HepG2 (cell line): ENCODE results near the gene PLXNC1. TPM values are rescaled to one million over a fixed set of nuclear protein-coding genes. Genes with fewer than 3 reads are reported as not detected.
A peak's percentile ranks its signal among the peaks of the same experiment; 100 is the strongest.

ENCODE experiments used
- CBX1 ChIP-seq: IDR thresholded peaks from one replicate; pipeline ENCODE4 v1.6.1; 2016; ENCODE audit warnings: antibody characterized with exemption, low read depth
- ISX ChIP-seq: sonication (generic); formaldehyde crosslinking; conservative IDR thresholded peaks from 2 replicates; pipeline ENCODE4 v1.5.0; 2020; ENCODE audit warnings: missing genetic modification reagents
- MLXIP ChIP-seq: sonication (generic); formaldehyde crosslinking; IDR thresholded peaks from 2 replicates; pipeline ENCODE4 v1.9.0; 2021; ENCODE audit warnings: missing genetic modification reagents, borderline replicate concordance
- NCOA5 ChIP-seq: sonication (generic); formaldehyde crosslinking; IDR thresholded peaks from 2 replicates; pipeline ENCODE4 v1.4.0; 2020; ENCODE audit warnings: missing genetic modification reagents
- NFYB ChIP-seq: sonication (generic); formaldehyde crosslinking; IDR thresholded peaks from 2 replicates; pipeline ENCODE4 v1.4.0; 2020; ENCODE audit warnings: missing genetic modification reagents
- POGK ChIP-seq: sonication (generic); formaldehyde crosslinking; conservative IDR thresholded peaks from 2 replicates; pipeline ENCODE4 v1.8.0; 2022; ENCODE audit warnings: mild to moderate bottlenecking, moderate library complexity, missing genetic modification reagents
- RBFOX2 ChIP-seq: fragments of 200-400 bp; formaldehyde crosslinking; IDR thresholded peaks from 2 replicates; pipeline ENCODE4 v1.6.1; 2017; ENCODE audit warnings: low read depth, mild to moderate bottlenecking, low read length
- SMAD3 ChIP-seq: sonication (generic); formaldehyde crosslinking; IDR thresholded peaks from 2 replicates; pipeline ENCODE4 v1.4.0; 2020; ENCODE audit warnings: missing genetic modification reagents
- SOX5 ChIP-seq: IDR thresholded peaks from 2 replicates; pipeline ENCODE4 v1.6.1; 2016; ENCODE audit warnings: borderline replicate concordance
- SRF ChIP-seq: IDR thresholded peaks from 2 replicates; pipeline ENCODE4 v1.6.1; 2011; ENCODE audit warnings: mild to moderate bottlenecking, low read depth, low read length, moderate library complexity
- XBP1 ChIP-seq: sonication (generic); formaldehyde crosslinking; IDR thresholded peaks from 2 replicates; pipeline ENCODE4 v1.5.0; 2020; ENCODE audit warnings: missing genetic modification reagents
- ZHX2 ChIP-seq, 2 experiments: sonication (generic) in 1 of 2; formaldehyde crosslinking in 1 of 2; IDR thresholded peaks; 2 replicates each; pipeline versions ENCODE4 v1.6.1 to v1.9.0; 2014 to 2022; ENCODE audit warnings: antibody characterized with exemption in 1 of 2, borderline replicate concordance in 1 of 2, inconsistent platforms in 1 of 2, low read depth in 1 of 2, missing genetic modification reagents in 1 of 2
- ZNF251 ChIP-seq: sonication (generic); formaldehyde crosslinking; IDR thresholded peaks from 2 replicates; pipeline ENCODE4 v1.9.0; 2021; ENCODE audit warnings: mild to moderate bottlenecking, missing genetic modification reagents
- ZNF543 ChIP-seq: sonication (generic); formaldehyde crosslinking; IDR thresholded peaks from 2 replicates; pipeline ENCODE4 v1.4.0; 2020; ENCODE audit warnings: mild to moderate bottlenecking, missing genetic modification reagents
- ZNF687 ChIP-seq: sonication (generic); formaldehyde crosslinking; IDR thresholded peaks from 2 replicates; pipeline ENCODE4 v1.5.1; 2020; ENCODE audit warnings: mild to moderate bottlenecking, missing genetic modification reagents, moderate library complexity
- ZNF792 ChIP-seq: IDR thresholded peaks from 2 replicates; pipeline ENCODE4 v1.6.1; 2016
- polyA plus RNA-seq, 8 experiments: library from polyadenylated mRNA; depleted of rRNA in 3 of 8; stranded (reverse) in 7 of 8; unstranded in 1 of 8; fragments of >200 nt; fragmentation: Illumina TruSeq in 4 of 8; extraction: Trizol in 4 of 8; gene quantifications; 2 replicates each; pipeline versions ENCODE4 v1.2.1 to v1.2.3, GENCODE V29; 2011 to 2016; ENCODE audit warnings: low read depth in 4 of 8, missing spikeins in 1 of 8, mixed read lengths in 1 of 8; ENCODE audit not compliant: insufficient read depth in 1 of 8
- total RNA-seq, 5 experiments: library from RNA; depleted of rRNA; stranded (reverse); fragments of >200 nt; fragmentation: Illumina TruSeq; extraction: Trizol; gene quantifications; 2 replicates each; pipeline ENCODE4 v1.2.3, GENCODE V29; 2016; ENCODE audit warnings: low read depth in 1 of 5

The PLXNC1 gene
- total and polyA plus RNA-seq, 2 of the 13 experiments (the other 11 are each of a cell fraction or from before 2014, with no cell fraction given), result 6.6 to 11.2 TPM

GRCh38 chr12:94172973-94173372 is 24.6 kb downstream of the PLXNC1 start (continued):
- TF ChIP-seq ZHX2 (IDR thresholded peaks at IDR 0.05; ENCODE audit: low read depth) (no peak), ZHX2 (CRISPR knock-in tag; IDR thresholded peaks at IDR 0.05; ENCODE audit: borderline replicate concordance) (no peak), ZNF251 (no peak), POGK (CRISPR knock-in tag) (no peak), SRF (no peak), SMAD3 (CRISPR knock-in tag) (peak; percentile 69; the same call in 1 of the 2 replicates), RBFOX2 (no peak), NCOA5 (no peak), XBP1 (CRISPR knock-in tag) (no peak), MLXIP (CRISPR knock-in tag) (no peak), CBX1 (no peak), NFYB (CRISPR knock-in tag) (no peak), ZNF687 (no peak), ISX (CRISPR knock-in tag) (no peak), ZNF792 (CRISPR knock-in tag) (no peak), SOX5 (CRISPR knock-in tag) (peak; percentile 93; the same call in 1 of the 2 replicates), ZNF543 (CRISPR knock-in tag) (no peak)
